ENCODE measurements around the gene PLA2R1.

PLA2R1 gene

DNA sequence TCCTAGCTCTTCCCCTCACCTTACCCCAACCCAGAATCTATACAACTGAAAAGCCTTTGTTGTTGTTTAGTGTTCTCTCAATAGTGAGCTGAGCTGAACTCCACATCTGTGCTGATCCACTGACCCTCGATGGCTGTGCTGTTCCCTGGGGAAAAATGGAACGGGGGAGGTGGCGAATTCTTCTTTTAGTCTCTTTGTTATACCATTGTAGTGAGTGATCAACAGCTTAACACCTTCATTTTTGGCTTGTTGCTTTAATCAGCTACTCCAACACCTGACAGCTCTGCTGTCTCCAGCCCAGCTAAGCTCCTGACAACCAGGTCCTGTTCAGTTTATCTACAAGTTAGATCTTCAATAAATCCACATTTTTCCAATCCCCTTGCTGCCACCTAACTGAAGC is 25.7 kb downstream of the PLA2R1 start:
- no peak overlapping the region for H3K4me3 ChIP-seq (replicated peaks; ENCODE audit: low read depth, low read length)
- no peak for DNase-seq (ENCODE audit: extremely low read depth, low read depth)
- TF ChIP-seq, protein P1, sequence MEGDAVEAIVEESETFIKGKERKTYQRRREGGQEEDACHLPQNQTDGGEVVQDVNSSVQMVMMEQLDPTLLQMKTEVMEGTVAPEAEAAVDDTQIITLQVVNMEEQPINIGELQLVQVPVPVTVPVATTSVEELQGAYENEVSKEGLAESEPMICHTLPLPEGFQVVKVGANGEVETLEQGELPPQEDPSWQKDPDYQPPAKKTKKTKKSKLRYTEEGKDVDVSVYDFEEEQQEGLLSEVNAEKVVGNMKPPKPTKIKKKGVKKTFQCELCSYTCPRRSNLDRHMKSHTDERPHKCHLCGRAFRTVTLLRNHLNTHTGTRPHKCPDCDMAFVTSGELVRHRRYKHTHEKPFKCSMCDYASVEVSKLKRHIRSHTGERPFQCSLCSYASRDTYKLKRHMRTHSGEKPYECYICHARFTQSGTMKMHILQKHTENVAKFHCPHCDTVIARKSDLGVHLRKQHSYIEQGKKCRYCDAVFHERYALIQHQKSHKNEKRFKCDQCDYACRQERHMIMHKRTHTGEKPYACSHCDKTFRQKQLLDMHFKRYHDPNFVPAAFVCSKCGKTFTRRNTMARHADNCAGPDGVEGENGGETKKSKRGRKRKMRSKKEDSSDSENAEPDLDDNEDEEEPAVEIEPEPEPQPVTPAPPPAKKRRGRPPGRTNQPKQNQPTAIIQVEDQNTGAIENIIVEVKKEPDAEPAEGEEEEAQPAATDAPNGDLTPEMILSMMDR (IDR thresholded peaks at IDR 0.05; ENCODE audit: low read depth, low read length, missing control alignments): no peak

DNA sequence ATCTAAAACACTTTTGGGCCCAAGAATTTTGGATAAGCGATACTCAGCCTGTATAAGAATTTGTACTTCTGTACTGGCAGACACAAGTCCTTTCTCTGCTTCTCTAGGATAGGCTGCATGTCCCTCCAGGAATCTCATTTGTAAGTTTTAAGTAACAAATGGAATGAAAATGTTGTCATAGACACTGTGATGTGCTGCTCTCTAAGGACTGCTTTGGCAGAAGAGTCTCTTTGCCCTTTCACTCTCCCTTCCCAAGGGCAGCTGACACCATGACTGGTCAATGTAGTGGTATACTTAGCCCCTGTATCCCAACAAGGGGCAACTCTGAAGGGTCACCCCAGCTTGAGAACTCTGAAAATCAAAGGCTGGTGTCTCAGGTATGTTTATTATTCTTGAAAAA is 27.3 kb downstream of the PLA2R1 start:
- no peak overlapping the region for H3K4me3 ChIP-seq (replicated peaks; ENCODE audit: low read depth, low read length)
- no peak for DNase-seq (ENCODE audit: extremely low read depth, low read depth)
- TF ChIP-seq, protein P1 (IDR thresholded peaks at IDR 0.05; ENCODE audit: low read depth, low read length, missing control alignments): no peak

DNA sequence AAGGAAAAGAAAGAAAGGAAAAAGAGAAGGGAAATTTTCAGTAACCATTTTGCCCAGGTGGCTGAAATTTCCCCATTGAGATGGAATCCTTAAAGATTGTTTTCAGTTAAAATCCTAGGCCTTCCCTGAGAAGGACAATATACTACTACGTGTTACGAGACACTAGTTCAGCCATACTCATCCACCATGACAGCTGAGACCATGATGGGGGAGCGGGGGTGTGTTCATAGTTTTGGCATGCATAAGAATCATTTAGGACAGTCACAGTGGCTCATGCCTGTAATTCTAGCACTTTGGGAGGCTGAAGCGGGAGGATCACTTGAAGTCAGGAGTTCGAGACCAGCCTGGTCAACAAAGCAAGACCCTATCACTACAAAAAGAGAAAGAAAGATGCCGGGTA is 28.0 kb downstream of the PLA2R1 start:
- TF ChIP-seq, protein P1 (IDR thresholded peaks at IDR 0.05; ENCODE audit: low read depth, low read length, missing control alignments): no peak
- no peak for DNase-seq (ENCODE audit: extremely low read depth, low read depth)

DNA sequence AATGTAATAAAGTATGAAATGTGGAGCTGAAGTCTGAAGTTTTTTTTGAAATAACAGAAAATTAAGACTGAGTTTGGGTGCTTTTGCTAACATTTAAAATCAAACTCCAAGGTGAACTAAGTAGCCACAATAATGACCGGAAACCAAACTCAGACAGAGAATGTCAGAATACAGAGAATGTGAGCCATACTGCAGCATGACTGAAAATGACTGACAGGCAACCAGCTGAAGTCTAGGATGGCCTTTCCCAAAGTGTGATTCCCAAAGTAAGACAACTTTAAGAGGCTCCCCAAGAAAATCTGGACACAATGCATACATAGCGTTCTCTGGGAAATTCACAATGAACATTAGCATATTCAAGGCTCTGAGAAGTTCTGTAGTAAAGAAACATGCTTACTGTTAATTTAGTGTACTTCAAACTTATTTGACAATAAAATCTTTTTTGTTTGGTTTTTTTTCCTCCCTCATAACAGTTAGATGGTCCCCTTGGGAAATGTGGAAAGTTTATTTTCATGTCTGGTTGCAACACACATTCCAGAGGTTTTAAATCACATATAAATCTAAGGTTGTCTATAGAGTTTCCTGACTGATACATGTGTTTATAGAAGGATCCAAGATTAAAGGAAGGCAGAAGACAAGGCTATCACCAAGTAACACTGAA is 28.6 kb downstream of the PLA2R1 start:
- no peak for DNase-seq (ENCODE audit: extremely low read depth, low read depth)
- H3K4me3 ChIP-seq (replicated peaks; ENCODE audit: low read depth, low read length): no peak overlapping the region
- TF ChIP-seq, protein P1 (IDR thresholded peaks at IDR 0.05; ENCODE audit: low read depth, low read length, missing control alignments): no peak

More for the DNA sequence above, 28.0 kb downstream of the PLA2R1 start:
- H3K4me3 ChIP-seq (replicated peaks; ENCODE audit: low read depth, low read length): no peak overlapping the region

DNA sequence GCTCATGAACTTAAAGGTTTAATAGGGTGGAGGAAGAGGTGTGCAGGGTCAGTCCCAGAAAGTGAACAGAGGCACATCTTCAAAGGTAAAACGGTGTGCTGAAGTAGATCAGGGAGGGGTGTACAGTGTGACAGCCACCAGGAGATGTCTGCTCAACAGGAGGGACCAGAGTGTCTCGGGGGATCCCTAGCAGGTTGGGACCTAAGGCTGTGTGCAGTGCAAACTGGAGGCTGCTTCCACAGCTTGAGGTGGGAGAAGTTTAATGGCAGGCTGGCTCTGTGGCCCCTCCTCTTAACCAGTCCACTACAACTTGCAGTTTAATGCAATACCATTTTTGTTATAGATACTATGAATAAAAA is 33.2 kb downstream of the PLA2R1 start:
- DNase-seq (ENCODE audit: extremely low read depth, low read depth): no peak
- TF ChIP-seq, protein P1 (IDR thresholded peaks at IDR 0.05; ENCODE audit: low read depth, low read length, missing control alignments): no peak
- no peak overlapping the region for H3K4me3 ChIP-seq (replicated peaks; ENCODE audit: low read depth, low read length)

DNA sequence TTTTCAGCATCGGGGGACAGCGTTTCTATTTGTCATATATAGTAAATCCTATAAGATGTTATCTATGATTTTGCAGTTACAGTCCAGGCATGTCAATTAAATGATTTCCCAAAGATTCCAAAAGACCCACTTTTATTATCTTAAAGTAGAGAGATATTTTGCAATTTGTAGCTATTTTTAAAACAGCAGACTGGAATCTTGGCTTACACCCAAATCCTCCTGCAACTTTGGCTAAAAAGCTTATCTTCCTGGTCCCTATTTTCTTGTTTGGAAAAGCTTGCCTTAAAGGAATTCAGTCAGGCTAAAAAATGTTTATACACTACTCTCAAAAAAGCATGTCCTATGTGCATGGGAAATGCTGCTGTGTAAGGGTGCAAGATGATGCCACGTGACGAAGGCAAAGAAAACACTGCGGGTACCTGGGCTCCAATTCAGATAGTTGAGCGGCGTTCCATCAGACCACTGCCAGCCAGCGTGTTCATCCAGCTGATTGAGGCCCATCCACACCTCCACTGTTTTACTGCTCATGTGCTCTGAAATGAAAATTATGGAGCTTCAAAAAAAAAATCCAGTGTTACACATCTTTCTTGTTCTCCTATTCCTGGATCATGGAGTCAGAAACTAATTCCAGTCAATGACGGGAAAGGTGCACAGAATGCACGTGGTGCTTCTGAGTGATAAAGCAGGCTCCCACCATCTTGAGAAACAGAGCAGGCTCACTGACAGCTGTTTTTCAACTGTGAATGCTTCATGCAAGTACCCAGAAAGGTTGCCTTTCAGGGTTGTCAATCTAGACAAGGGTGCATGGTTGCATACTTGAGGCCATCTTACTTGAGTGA is 33.8 kb downstream of the PLA2R1 start:
- TF ChIP-seq, protein P1 (IDR thresholded peaks at IDR 0.05; ENCODE audit: low read depth, low read length, missing control alignments): no peak
- H3K4me3 ChIP-seq (replicated peaks; ENCODE audit: low read depth, low read length): no peak overlapping the region
- no peak for DNase-seq (ENCODE audit: extremely low read depth, low read depth)
